Inflammatory macrophage treated with lipopolysaccharide for 4 hours (primary cell): ENCODE measurements around the gene ABCA5.

Source experiments
- DNase-seq: peaks from one replicate; pipeline ENCODE4 v3.0.0-alpha.2; 2020

The ABCA5 gene, protein sequence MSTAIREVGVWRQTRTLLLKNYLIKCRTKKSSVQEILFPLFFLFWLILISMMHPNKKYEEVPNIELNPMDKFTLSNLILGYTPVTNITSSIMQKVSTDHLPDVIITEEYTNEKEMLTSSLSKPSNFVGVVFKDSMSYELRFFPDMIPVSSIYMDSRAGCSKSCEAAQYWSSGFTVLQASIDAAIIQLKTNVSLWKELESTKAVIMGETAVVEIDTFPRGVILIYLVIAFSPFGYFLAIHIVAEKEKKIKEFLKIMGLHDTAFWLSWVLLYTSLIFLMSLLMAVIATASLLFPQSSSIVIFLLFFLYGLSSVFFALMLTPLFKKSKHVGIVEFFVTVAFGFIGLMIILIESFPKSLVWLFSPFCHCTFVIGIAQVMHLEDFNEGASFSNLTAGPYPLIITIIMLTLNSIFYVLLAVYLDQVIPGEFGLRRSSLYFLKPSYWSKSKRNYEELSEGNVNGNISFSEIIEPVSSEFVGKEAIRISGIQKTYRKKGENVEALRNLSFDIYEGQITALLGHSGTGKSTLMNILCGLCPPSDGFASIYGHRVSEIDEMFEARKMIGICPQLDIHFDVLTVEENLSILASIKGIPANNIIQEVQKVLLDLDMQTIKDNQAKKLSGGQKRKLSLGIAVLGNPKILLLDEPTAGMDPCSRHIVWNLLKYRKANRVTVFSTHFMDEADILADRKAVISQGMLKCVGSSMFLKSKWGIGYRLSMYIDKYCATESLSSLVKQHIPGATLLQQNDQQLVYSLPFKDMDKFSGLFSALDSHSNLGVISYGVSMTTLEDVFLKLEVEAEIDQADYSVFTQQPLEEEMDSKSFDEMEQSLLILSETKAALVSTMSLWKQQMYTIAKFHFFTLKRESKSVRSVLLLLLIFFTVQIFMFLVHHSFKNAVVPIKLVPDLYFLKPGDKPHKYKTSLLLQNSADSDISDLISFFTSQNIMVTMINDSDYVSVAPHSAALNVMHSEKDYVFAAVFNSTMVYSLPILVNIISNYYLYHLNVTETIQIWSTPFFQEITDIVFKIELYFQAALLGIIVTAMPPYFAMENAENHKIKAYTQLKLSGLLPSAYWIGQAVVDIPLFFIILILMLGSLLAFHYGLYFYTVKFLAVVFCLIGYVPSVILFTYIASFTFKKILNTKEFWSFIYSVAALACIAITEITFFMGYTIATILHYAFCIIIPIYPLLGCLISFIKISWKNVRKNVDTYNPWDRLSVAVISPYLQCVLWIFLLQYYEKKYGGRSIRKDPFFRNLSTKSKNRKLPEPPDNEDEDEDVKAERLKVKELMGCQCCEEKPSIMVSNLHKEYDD (N-terminal part only)

DNA sequence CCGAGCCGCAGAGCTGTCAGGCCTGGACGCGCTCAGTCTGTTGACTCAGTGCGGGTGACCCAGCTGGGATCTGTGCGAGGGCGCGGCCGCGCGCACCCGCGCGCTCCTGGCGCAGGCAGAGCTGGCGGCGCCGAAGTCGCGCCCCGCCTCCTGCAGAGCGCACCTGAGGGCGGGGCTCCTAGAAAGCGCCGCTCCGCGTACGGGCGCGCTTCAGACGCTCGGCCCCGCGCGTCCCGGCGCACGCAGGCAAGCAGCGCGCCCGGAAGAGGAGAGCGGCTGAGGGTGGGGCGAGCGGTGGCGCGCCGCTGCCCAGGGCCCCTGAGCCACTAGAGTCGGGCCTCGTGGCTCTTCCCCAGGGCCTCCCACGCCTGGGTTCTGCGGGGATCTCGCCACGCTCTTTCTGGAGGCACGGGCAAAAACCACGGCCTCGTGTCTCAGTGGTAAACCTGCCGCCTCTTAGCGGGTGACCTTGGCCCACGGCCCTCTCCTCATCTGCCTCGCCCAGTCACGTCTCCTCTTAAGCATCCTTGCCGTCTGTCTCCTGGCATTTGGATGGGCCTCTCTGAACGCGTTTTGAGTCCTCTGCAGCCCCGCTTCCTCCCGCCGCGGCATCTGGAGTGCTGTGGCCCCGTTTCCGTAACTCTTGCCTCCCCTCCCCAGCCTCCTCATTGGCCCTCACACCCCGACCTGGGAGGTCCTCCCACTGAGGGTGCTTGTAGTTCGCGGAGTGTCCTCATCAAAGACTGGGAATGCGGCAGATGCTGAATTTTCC lies at the start of gene ABCA5:
Gene ABCA5, minus strand, starts transcription at position 74 of the 772 bp plus-strand sequence. CDS start 12,718 bp downstream, outside the sequence.
- DNase-seq, result peak; percentile 78

DNA sequence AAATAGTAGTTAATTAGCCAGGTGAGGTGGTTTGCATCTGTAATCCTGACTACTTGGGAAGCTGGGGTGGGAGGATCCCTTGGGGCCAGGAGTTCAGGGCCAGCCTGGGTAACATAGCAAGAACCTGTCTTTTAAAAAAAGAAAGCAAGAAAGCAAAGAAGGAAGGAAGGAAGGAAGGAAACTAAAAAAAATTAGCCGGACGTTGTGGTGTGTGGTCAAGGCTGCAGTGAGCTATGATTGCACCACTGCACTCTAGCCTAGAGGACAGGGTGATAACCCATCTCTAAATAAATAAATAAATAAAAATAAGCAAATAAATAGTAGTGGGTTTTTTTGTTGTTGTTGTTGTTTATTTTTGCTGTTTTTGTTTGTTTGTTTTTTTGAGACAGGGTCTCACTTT lies 48.3 kb upstream of the ABCA5 start:
- DNase-seq, result peak; percentile 6

DNA sequence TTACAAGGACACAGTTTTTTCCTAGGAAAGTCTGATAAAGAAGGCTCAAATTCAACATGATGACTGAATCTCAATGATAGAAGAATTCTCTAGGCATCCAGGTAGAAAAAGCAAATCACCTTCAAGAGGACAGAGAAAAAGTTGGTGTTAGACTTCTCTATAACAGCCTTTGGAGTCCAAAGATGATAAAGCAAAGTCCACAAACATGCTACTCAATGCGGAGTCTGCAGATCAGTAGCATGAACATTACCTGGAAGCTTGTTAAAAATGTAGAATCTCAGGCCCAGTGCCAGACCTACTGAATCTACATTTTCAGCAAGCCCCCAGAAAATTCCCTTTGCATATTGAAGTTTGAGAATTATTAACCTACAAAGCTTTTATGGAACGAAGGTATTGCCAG lies 46.1 kb upstream of the ABCA5 start:
- no peak for DNase-seq

DNA sequence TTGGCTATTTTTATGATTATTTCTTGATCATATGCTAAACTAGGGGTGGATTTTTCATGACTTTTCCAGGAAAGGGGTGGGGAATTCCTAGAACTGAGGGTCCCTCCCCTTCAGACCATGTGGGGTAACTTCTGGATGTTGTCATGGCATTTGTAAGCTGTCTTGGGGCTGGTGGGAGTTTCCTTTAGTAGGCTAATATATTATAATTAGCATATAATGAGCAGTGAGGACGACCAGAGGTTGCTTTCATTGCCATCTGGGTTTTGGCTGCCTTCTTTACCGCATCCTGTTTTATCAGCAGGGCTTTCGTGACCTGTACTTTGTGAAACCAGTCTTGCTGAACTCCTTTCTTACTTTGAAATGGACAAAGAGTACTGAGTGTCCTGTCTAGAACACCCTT lies 40.4 kb upstream of the ABCA5 start:
- DNase-seq, result peak; percentile 18

DNA sequence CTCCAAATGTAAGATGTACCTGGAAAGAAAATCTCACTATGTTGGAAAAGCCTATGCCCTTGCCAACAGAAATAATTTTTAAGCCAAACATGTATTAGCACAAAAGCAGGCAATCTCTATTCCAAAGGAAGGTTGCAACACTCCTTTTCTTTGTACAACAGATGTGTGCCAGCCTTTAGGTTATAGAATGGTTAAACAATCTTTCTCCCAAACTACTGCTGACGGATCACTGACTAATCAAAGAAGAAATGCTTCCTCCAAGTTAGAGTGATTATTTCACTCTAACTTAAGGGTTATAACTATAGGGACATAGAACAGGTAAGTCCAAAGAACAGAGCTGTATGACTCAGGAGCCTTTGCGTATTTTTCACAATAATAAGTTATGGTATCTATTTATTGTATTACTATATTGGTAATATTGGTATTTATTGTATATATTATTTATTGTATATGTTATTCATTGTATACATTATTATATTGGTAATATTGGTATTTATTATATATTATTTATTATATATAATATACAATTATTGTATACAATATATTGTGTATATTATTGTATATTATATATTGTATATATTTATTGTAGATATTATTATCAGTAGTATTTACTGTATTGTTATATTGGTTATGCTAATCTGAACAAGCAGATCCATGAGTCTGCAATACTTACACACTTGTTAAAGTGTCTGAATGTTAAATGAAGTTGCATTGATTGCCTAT lies 36.7 kb upstream of the ABCA5 start:
- DNase-seq, result no peak

DNA sequence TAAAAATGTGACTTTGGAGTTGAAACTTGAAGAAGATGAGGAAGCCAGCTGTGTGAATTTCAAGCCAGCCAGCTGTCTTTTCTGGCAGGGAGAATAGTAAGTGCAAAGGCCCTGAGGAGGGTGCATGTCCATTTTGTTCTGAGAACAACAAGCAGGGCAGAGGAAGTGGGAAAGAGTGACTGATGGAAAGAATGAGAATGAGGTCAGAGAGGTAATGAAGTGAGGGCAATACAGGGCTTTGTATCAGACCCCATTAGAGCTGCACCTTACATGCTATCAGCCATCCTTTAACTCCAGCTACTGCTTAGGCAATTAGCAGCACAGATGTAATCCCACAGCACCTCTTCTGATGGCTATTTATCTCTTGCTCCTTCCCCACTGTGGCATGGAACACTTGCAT lies 34.2 kb upstream of the ABCA5 start:
- DNase-seq, result no peak

DNA sequence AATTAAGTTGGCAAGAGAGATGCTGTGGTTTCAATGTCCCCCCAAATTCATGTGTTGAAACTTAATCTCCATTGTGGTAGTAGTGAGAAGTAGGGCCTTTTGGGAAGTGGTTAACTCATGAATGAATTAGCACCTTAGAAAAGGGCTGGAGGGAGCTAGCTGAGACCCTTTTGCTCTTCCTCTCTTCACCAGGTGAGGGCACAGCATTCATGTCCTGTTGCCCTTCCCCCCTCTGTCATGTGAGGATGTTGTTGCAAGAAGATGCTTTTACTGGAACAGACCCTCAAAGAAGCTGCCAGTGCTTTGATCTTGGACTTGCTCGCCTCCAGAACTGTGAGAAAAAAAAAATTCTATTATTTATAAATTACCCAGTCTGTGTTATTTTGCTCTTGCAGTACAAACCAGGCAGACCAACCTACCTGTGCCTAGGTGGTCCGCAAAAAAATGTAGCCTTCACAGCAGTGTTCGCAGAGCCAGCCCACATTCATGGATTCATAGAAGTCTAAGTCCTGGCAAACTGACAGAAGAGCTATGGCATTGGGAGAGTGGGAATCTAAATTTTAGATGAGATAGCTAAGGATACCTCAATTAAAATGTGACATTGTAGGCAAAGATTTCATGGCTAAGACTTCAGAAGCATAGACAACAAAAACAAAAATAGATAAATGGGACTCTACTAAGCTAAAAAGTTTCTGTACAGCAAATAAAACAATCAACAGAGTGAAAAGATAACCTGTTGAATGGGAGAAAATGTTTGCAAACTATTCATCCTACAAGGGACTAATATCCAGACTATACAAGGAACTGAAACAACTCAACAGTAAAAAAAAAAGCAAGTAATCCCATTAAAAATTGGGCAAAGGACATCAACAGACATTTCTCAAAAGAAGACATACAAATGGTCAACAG lies 32.0 kb upstream of the ABCA5 start:
- no peak for DNase-seq

DNA sequence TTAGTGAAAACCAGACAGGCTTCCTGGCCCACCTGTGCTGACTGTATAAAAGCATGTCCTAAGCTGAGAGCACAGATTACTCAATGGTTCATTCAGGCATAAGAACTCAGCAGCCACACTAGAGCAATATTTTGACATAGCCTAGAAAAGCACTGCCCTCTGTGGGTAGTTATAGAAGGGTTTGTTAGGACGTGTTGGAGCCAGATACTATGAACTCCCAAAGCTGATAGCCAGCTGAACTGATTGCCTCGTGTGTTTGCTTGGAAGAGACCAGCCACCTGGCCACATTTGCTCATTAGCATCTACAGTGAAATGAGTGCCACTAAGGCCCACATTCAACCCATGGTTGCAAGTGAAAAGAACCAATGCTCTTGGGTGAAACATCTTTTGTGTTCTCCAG lies 30.8 kb upstream of the ABCA5 start:
- DNase-seq, result no peak

DNA sequence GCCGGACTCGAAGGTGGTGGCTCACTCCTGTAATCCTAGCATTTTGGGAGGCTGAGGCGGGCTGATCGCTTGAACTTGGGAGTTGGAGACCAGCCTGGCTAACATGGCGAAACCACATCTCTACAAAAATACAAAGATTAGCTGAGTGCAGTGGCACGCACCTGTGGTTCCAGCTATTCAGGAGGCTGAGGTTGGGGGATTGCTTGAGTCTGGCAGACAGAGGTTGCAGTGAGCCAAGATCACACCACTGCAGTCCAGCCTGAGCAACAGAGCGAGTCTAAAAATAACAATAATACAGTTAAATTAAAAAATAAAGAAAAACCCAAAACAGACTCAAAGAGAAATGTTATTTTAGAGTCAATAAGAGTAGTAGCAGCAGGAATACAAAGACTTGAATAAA lies 29.7 kb upstream of the ABCA5 start:
- no peak for DNase-seq

DNA sequence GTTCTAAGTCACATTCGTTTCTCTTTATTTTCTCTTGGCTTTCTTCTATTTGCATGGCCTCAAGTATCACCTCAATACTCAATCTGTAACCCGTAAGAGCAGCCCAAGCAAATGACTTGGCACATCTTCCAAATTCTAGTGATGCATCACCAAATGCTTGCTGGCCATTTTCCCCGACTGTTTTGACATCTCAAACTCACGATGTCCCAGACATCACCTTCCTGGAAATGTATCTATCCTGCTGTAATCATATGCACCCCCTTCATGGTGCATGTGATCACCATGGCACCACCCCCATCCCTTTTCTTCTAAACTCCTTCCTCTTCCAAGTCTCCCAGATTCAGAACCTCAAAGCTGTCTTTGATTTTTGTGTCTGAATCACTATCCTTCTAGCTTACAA lies 24.0 kb upstream of the ABCA5 start:
- no peak for DNase-seq

DNA sequence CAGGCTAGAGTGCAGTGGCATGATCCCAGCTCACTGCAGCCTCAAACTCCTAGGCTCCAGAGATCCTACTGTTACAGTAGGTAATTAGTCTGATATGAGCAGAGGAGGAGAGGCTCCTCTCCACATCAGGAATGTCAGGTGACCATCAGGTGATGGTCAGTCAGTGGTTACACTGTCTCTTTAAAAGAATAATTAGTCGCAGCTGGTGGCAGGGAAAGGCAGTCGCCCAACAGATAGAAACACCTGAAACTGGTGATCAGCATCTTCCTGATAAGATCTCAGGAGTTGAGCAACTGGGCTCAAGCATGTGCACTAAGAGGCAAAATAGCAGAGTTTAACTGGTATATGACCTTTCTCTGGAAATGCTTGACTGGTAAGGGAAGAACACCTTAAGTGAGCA lies 21.5 kb upstream of the ABCA5 start:
- DNase-seq, result no peak

DNA sequence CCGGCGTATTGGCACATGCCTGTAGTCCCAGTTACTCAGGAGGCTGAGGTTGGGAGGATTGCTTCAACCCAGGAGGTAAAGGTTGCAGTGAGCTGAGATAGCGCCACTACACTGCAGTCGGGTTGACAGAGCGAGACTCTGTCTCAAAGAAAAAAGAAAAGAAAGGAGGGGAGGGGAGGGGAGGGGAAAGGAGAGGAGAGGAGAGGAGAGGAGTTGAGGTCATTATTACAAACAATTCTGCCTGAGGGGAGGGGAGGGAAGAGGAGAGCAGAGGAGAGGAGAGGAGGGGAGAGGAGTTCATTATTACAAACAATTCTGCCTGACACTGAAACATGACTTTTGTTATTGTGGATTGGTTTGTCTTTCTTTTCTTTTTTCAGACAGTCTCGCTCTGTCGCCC lies 19.8 kb upstream of the ABCA5 start:
- DNase-seq, result no peak

DNA sequence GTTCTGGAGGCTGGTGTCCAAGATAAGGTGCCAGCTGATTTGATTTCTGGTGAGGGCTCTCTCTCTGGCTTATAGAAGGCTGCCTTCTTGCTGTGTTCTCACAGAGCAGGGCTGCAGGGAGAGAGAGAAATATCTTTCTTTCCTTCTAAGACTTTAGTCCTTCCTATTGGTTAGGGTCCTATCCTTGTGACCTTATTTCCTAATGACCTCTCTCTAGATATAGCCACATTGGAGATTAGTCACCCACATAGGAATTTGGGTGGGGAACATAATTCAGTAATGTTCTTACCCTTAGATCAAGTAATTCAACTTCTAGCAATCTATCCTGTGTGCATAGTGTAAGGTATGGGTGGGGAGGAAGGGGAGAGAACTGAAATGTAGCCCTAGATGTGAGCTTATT lies 18.0 kb upstream of the ABCA5 start:
- no peak for DNase-seq

DNA sequence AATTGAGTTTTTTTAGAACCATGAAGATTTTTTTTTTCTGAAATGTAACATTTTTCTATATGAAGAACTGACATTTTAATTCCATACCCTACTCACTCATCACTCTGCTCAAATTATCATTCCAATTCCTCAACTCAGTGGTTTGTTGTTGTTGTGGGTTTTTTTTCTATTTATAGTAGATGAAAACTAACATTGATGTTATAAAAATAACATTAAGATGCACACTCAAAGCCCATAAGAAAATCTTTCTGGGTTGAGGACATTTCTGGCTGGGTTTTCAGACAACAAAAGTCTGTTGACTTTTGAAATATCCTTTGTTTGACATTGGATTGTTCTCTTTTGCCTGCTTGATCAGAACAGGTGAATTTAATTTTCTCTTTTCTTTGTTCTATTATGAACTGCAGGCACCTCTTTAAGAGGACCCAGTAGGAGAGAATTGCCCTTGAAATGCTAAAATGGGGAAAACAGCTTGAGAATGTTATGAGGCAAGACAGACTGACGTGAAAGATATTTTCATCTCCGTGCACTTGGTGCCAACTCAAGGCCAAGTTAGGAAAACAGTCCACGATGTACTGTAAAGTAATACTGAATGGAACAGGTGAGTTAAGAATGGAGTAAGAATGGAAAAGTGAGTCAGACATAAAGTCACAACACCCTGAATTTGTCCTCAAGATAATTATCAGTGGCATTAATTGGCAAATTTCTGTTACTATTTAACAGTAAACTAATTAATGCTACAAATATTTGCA lies 16.1 kb upstream of the ABCA5 start:
- DNase-seq, result no peak

DNA sequence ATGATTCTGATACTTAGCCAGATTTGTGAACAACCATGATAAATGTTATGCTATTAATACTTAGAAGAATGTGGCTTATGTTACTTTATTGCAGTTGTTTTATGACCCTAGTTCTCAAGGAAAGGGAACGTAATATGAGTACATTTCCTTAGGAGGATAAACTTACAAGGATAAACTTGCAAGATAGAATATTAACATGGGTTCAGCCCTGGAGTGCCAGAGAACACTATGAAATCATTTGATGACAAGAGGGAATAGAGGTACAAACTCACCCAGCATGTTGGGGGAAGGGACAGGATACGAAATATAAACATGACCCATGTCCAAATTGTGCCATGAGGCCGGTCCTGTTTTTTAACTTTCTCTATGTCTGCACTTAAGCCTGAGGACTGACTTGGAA lies 13.0 kb upstream of the ABCA5 start:
- DNase-seq, result no peak

DNA sequence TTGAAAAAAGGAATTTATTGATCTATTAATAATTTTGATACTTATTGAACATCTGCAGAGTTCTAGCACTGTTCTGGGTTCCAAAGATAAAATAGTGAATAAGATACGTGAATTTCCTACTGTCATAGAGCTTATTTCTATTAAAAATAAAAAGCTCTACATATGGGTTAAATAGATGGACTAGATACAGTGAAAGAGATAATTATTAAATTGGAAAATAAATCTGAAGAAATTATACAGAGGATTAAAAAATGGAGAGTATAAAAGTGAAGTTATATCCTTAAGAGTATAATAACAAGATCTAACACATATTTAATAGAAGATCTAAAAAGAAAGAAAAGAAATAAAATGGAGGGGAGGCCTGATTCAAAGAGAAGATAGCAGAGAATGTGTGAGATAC lies 10.1 kb upstream of the ABCA5 start:
- DNase-seq, result no peak

DNA sequence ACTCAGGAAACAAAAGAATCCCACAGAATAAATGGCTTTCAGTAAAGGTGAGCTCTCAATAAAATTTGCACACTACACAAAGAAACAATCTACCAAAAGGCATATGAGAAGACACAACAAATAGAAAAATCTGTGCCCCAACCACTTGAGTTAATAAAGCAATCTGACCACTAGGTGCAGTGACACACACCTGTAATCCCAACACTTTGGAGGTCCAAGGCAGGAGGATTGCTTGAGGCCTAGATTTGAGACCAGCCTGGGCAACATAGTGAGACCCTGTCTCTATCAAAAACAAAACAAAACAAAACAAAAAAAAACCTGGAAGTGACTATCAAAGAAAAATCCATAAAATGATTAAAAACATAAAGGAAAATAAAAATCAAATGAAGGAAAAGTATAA lies 9.6 kb upstream of the ABCA5 start:
- no peak for DNase-seq

DNA sequence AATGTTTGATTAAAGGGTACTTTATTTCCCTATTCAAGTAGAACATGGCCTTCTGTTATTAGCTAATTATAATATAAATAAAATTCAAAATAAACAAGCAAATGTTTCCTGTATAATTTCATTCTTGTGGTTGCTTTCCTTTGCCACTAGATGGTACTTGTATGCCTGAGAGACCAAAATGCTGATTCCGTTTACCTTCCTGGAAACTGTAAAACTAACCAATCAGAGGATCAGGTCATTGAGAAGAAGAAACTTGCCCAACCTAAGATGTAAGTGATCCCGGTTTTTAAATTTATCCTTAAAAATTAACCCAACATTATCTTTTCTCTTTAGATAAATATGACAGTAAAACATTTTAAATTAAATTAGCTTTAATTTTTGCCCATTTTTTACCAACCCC lies 8.1 kb upstream of the ABCA5 start:
- DNase-seq, result peak; percentile 45

DNA sequence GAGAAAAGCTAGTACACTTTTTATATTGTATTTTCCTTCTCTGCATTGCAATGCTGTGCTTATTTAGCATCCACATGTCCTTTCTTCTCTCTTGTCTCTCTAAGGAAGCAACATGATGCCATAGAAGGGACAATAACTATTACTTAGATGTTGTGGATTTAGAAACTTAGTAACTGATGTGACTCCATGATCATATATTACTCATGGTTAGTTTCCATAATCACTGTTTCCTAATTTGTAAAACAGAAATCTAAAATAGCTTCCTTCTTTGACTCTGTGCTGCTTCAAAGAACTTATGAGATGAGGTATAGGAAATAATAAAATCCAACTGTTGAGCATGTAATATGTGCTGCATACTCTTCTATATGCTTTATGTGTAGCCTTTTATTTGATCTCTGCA lies 6.6 kb upstream of the ABCA5 start:
- peak; percentile 67 for DNase-seq

DNA sequence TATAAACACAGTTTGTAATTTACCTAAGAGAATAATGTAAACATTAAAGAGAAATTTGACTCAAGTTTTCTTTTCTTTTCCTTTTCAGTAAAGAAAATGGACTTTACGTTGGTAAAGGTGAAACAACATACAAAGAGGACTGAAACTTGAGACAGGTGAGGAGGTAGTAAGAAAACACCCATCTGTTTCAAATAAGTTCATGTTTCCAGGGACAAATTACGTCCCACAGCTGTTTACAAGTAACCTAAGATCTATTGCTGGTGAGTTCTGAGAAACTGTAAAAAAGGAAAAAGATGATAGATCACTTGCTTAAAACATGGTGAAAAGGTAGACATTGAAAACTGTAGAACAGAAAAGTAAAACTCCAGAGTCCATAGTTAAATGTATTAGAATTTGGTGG lies 4.8 kb upstream of the ABCA5 start:
- DNase-seq, result no peak
